GM12878 (cell line): ENCODE data around the gene RSPH9. TPM values are rescaled to one million over a fixed set of nuclear protein-coding genes. Genes with fewer than 3 reads are reported as not detected.

ENCODE experiments used
- ATAC-seq: fragments of 200-7000 bp; cut with Tn5 transposase; 3 replicates; pipeline ENCODE4 v1.9.1; 2020; ENCODE audit warnings: mild to moderate bottlenecking, moderate library complexity
- BruUV-seq: library from RNA; stranded (reverse); fragments of 400-500 nt; replicated peaks from 2 replicates; lab custom pipeline; 2021; lab: Mats Ljungman, UMichigan
- CTCF ChIA-PET: fragments of 300-600 bp; sonication (Branson Sonifier 250); formaldehyde crosslinking; extraction: SDS; loops from one replicate; lab custom pipeline; 2021; ENCODE audit warnings: inconsistent platforms; lab: Yijun Ruan, JAX
- POLR2A ChIA-PET: fragments of 350-600 bp; formaldehyde crosslinking; extraction: SDS; loops from one replicate; lab custom pipeline; 2021; ENCODE audit warnings: inconsistent platforms; lab: Charles Lee
- RAD21 ChIA-PET: fragments of 300-600 bp; sonication (Branson Sonifier 250); formaldehyde crosslinking; loops from one replicate; lab custom pipeline; 2023; ENCODE audit warnings: antibody characterized with exemption; ENCODE audit not compliant: unreplicated experiment; lab: Charles Lee
- SMC1A ChIA-PET: fragments of 300-600 bp; sonication (Branson Sonifier 250); formaldehyde crosslinking; loops from one replicate; lab custom pipeline; 2023; ENCODE audit not compliant: unreplicated experiment, uncharacterized antibody; lab: Charles Lee
- DNase-seq: peaks from one replicate; pipeline ENCODE4 v3.0.0-alpha.2; 2011; ENCODE audit warnings: low read depth, low spot score
- FAIRE-seq: peaks from 3 replicates; lab custom pipeline; 2011; peaks lifted over from hg19 to GRCh38; lab: Jason Lieb, UNC
- H2AFZ ChIP-seq: 2 replicates; pipeline ENCODE4 v1.6.0; 2011; ENCODE audit warnings: low read depth, low read length, control low read depth; ENCODE audit not compliant: control insufficient read depth
- H3K27ac ChIP-seq: 2 replicates; pipeline ENCODE4 v1.5.1; 2011; ENCODE audit warnings: control low read depth; ENCODE audit not compliant: control insufficient read depth, insufficient read depth
- H3K27me3 ChIP-seq, 2 experiments: replicated peaks in 1 of 2; 2 replicates each; pipeline versions ENCODE4 v1.6.0 to v1.6.1; 2011; ENCODE audit warnings: low read length in 1 of 2; ENCODE audit not compliant: control insufficient read depth in 2 of 2, insufficient read depth in 2 of 2
- H3K36me3 ChIP-seq, 2 experiments: 2 replicates each; pipeline ENCODE4 v1.5.1; 2011; ENCODE audit warnings: low read length in 1 of 2; ENCODE audit not compliant: control insufficient read depth in 2 of 2, insufficient read depth in 2 of 2
- H3K4me1 ChIP-seq: 2 replicates; pipeline ENCODE4 v1.6.1; 2011; ENCODE audit warnings: mild to moderate bottlenecking, low read length, moderate library complexity, mixed read lengths; ENCODE audit not compliant: control insufficient read depth, insufficient read depth
- H3K4me2 ChIP-seq: 2 replicates; pipeline ENCODE4 v1.6.0; 2011; ENCODE audit warnings: control low read depth; ENCODE audit not compliant: control insufficient read depth, insufficient read depth
- H3K4me3 ChIP-seq: fragments of 200-600 bp; sonication (generic); 2 replicates; pipeline ENCODE4 v1.5.1; 2016
- H3K79me2 ChIP-seq: 2 replicates; pipeline ENCODE4 v1.6.0; 2011; ENCODE audit warnings: low read length; ENCODE audit not compliant: control insufficient read depth, insufficient read depth
- H3K9ac ChIP-seq: 2 replicates; pipeline ENCODE4 v1.8.0; 2011; ENCODE audit warnings: low read length, control low read depth, mixed read lengths; ENCODE audit not compliant: control insufficient read depth, insufficient read depth
- H3K9me3 ChIP-seq: replicated peaks from 3 replicates; pipeline ENCODE4 v1.5.1; 2011; ENCODE audit warnings: mild to moderate bottlenecking, low read length; ENCODE audit not compliant: control insufficient read depth, insufficient read depth
- H4K20me1 ChIP-seq: 2 replicates; pipeline ENCODE4 v1.6.0; 2011; ENCODE audit not compliant: control insufficient read depth, insufficient read depth
- GABPA ChIP-seq: IDR thresholded peaks from 2 replicates; pipeline ENCODE4 v1.6.1; 2014; ENCODE audit warnings: antibody characterized with exemption, low read depth, mild to moderate bottlenecking, inconsistent platforms
- NFIC ChIP-seq: IDR thresholded peaks from 2 replicates; pipeline ENCODE4 v1.6.1; 2012; ENCODE audit warnings: low read depth, mild to moderate bottlenecking, inconsistent platforms, low read length, moderate library complexity
- PKNOX1 ChIP-seq: fragments of 450-650 bp; IDR thresholded peaks from 2 replicates; pipeline ENCODE4 v1.6.1; 2016; ENCODE audit warnings: mild to moderate bottlenecking
- RBBP5 ChIP-seq: fragments of 200-600 bp; sonication (generic); conservative IDR thresholded peaks from 2 replicates; pipeline ENCODE4 v1.6.1; 2016
- RELB ChIP-seq: fragments of 450-650 bp; IDR thresholded peaks from 2 replicates; pipeline ENCODE4 v1.6.1; 2017; ENCODE audit warnings: low read depth, mild to moderate bottlenecking, moderate library complexity
- RUNX3 ChIP-seq: IDR thresholded peaks from 2 replicates; pipeline ENCODE4 v1.6.1; 2012; ENCODE audit warnings: low read length, inconsistent platforms
- SIN3A ChIP-seq: IDR thresholded peaks from 2 replicates; pipeline ENCODE4 v1.6.1; 2012; ENCODE audit warnings: low read depth, low read length, improper control_type of control experiment
- SMAD1 ChIP-seq: fragments of 450-650 bp; IDR thresholded peaks from 2 replicates; pipeline ENCODE4 v1.6.1; 2018; ENCODE audit warnings: mild to moderate bottlenecking, low read depth; ENCODE audit not compliant: partially characterized antibody
- SRF ChIP-seq, 2 experiments: IDR thresholded peaks; 2 replicates each; pipeline ENCODE4 v1.6.1; 2011; ENCODE audit warnings: low read depth in 2 of 2, low read length in 2 of 2, mild to moderate bottlenecking in 1 of 2, moderate library complexity in 1 of 2
- ZBTB33 ChIP-seq: fragments of 450-650 bp; IDR thresholded peaks from 2 replicates; pipeline ENCODE4 v1.6.1; 2017; ENCODE audit warnings: mild to moderate bottlenecking
- ZNF217 ChIP-seq: fragments of 450-650 bp; IDR thresholded peaks from 2 replicates; pipeline ENCODE4 v1.6.1; 2017; ENCODE audit warnings: antibody characterized with exemption, mild to moderate bottlenecking
- ZNF274 ChIP-seq: IDR thresholded peaks from one replicate; pipeline ENCODE4 v1.8.0; 2011; ENCODE audit not compliant: insufficient read length, insufficient read depth
- ZZZ3 ChIP-seq: IDR thresholded peaks from 2 replicates; pipeline ENCODE4 v1.6.1; 2011; ENCODE audit warnings: low read depth; ENCODE audit not compliant: control insufficient read depth, insufficient read length
- WGBS: methylation state at CpG from one replicate; pipeline ENCODE4 v1.1.6; 2016; ENCODE audit warnings: low lambda C conversion rate; ENCODE audit not compliant: insufficient replicate concordance, insufficient coverage; ENCODE audit errors: missing lambda C conversion rate; 5-methylcytosine and 5-hydroxymethylcytosine counted together
- in situ Hi-C: fragments of 300-500 bp; cut with MboI; formaldehyde crosslinking; loops from 9 replicates; pipeline ENCODE4 v1.14.3; 2018; ENCODE audit warnings: mixed read lengths
- intact Hi-C: fragments of 100-400 bp; cut with micrococcal nuclease; formaldehyde crosslinking; loops from one replicate; pipeline ENCODE4 v1.14.2; 2022; ENCODE audit not compliant: unreplicated experiment
- polyA plus RNA-seq, 11 experiments: library from polyadenylated mRNA; depleted of rRNA in 4 of 11; unstranded in 6 of 11; stranded (reverse) in 5 of 11; fragments of >200 nt; fragmentation: Nextera tagmentation in 4 of 11; fragmentation: Illumina TruSeq in 1 of 11; extraction: Ambion mirVana in 4 of 11; extraction: Trizol in 1 of 11; gene quantifications; 1 replicate in 1 of 11; 2 replicates in 10 of 11; pipeline versions ENCODE4 v1.2.1 to v1.2.3, GENCODE V29; 2011 to 2016; ENCODE audit warnings: inconsistent platforms in 2 of 11, missing spikeins in 2 of 11, low read depth in 1 of 11
- total RNA-seq, 4 experiments: library from RNA; depleted of rRNA in 3 of 4; stranded (reverse); fragments of >200 nt in 3 of 4; fragmentation: Illumina TruSeq in 1 of 4; extraction: Trizol in 1 of 4; gene quantifications; 2 replicates each; pipeline versions ENCODE4 v1.2.1 to v1.2.3, GENCODE V29; 2013 to 2021

The RSPH9 gene
- total and polyA plus RNA-seq, 10 of the 15 experiments (the other 5 are each of a cell fraction or from before 2014, with no cell fraction given): 0.26 to 0.63 (median 0.36) TPM; not detected in 6

GRCh38 chr6:43657221-43657802 is 12.5 kb downstream of the RSPH9 start:
- H3K4me1 ChIP-seq: peaks cover 6% of the 10 kb centered on the region
- no peak overlapping the region for H3K4me2 ChIP-seq
- WGBS: 73% methylated on average over 3 of the region's 3 CpGs
- H3K9ac ChIP-seq: no peak overlapping the region
- DNase-seq (no peak), FAIRE-seq (no peak), ATAC-seq (no peak)
- no peaks in the 10 kb centered on the region for H3K27me3 ChIP-seq
- CTCF ChIA-PET: interaction anchor here (1.8 kb wide), 1 partner anchor 9 kb away, joined by 4 read pairs; no protein-coding TSS in a partner anchor
- in situ Hi-C loops (no loop called here), intact Hi-C loops (no loop called here)
- RAD21 ChIA-PET: interaction anchor here (1.3 to 1.4 kb wide), 2 partner anchors 9 to 28 kb away, joined by 3 to 4 read pairs; partner anchors contain the start of gene GTPBP2
- no TSS peak for BruUV-seq
- SMC1A ChIA-PET: interaction anchor here (0.7 to 1.7 kb wide), 2 partner anchors 9 to 49 kb away, joined by 3 to 7 read pairs; no protein-coding TSS in a partner anchor
- H2AFZ ChIP-seq: no peak overlapping the region
- no peaks in the 10 kb centered on the region for H4K20me1 ChIP-seq
- no peaks in the 10 kb centered on the region for H3K36me3 ChIP-seq
- H3K79me2 ChIP-seq: no peaks in the 10 kb centered on the region
- no peak overlapping the region for H3K27ac ChIP-seq
- no peak for TF ChIP-seq RUNX3
- H3K4me3 ChIP-seq: no peak overlapping the region
- peaks cover 5% of the 10 kb centered on the region; the same call in 2 of the 3 replicates for H3K9me3 ChIP-seq
- POLR2A ChIA-PET: interaction anchor here (1.1 kb wide), 1 partner anchor 410 kb away, joined by 3 read pairs; no protein-coding TSS in a partner anchor

GRCh38 chr6:43658161-43658560 is 13.3 kb downstream of the RSPH9 start:
- FAIRE-seq: no peak
- POLR2A ChIA-PET: no interaction called here
- CTCF ChIA-PET: no interaction called here

More at GRCh38 chr6:43658161-43658560, 13.3 kb downstream of the RSPH9 start:
- ChIA-PET SMC1A (no interaction called here), RAD21 (interaction anchor here (1.3 kb wide), 1 partner anchor 8 kb away, joined by 3 read pairs; no protein-coding TSS in a partner anchor)
- Histone ChIP-seq H3K9ac (no peak overlapping the region), H3K79me2 (no peaks in the 10 kb centered on the region), H3K27ac (no peak overlapping the region), H3K27me3 (no peaks in the 10 kb centered on the region), H3K4me2 (no peak overlapping the region), H4K20me1 (no peaks in the 10 kb centered on the region), H3K4me1 (peaks cover 12% of the 10 kb centered on the region), H3K36me3 (no peaks in the 10 kb centered on the region), H3K9me3 (peaks cover 5% of the 10 kb centered on the region; the same call in 2 of the 3 replicates), H3K4me3 (no peak overlapping the region), H2AFZ (no peak overlapping the region)
- in situ Hi-C loops: no loop called here
- BruUV-seq: no TSS peak
- DNase-seq (no peak), ATAC-seq (no peak)
- intact Hi-C loops: no loop called here
- no peak for TF ChIP-seq SMAD1
- no peak for TF ChIP-seq NFIC
- TF ChIP-seq RBBP5: no peak
- TF ChIP-seq ZNF217: no peak
- no peak for TF ChIP-seq RELB
- no peak for TF ChIP-seq SRF (IDR thresholded peaks at IDR 0.05; ENCODE audit: low read depth in 2 of 2, low read length in 2 of 2)
- no peak for TF ChIP-seq GABPA
- no peak for TF ChIP-seq ZZZ3
- no peak for TF ChIP-seq ZNF274
- TF ChIP-seq SIN3A: no peak
- no peak for TF ChIP-seq PKNOX1
- TF ChIP-seq ZBTB33: no peak
- 77% methylated on average over 7 of the region's 9 CpGs for WGBS
